Measurements from ENCODE around the gene GOLGA7B.

Gene GOLGA7B

GRCh38 chr10:97805949-97806348 lies 43.7 kb upstream of the GOLGA7B start:
- H3K27me3 ChIP-seq (ENCODE audit: low read depth, low read length) = no peaks in the 10 kb centered on the region
- no peak overlapping the region for H3K4me3 ChIP-seq (ENCODE audit: low read length)
- no peaks in the 10 kb centered on the region for H4K20me1 ChIP-seq (ENCODE audit: insufficient read depth, low read length)
- H3K9me3 ChIP-seq (ENCODE audit: insufficient read depth, low read length) = no peaks in the 10 kb centered on the region
- TF ChIP-seq CTCF (IDR thresholded peaks at IDR 0.05; ENCODE audit: low read depth, low read length) (no peak), EZH2phosphoT487 (IDR thresholded peaks at IDR 0.05; ENCODE audit: low read depth) (no peak)
- no peak overlapping the region for H3K9ac ChIP-seq (ENCODE audit: low read length)
- no peaks in the 10 kb centered on the region for H3K36me3 ChIP-seq (replicated peaks; ENCODE audit: low read depth, low read length)
- no peak overlapping the region for H2AFZ ChIP-seq (ENCODE audit: low read depth, low read length)
- H3K4me1 ChIP-seq (ENCODE audit: low read length) = no peaks in the 10 kb centered on the region
- no peak overlapping the region for H3K27ac ChIP-seq (ENCODE audit: low read length)
- H3K4me2 ChIP-seq (ENCODE audit: low read length) = no peak overlapping the region
- no peaks in the 10 kb centered on the region for H3K79me2 ChIP-seq (ENCODE audit: low read length)

- Histone ChIP-seq H3K79me2 (ENCODE audit: low read length) (no peaks in the 10 kb centered on the region), H3K4me3 (ENCODE audit: low read length) (no peak overlapping the region), H4K20me1 (ENCODE audit: insufficient read depth, low read length) (no peaks in the 10 kb centered on the region), H3K36me3 (replicated peaks; ENCODE audit: low read depth, low read length) (no peaks in the 10 kb centered on the region), H3K9ac (ENCODE audit: low read length) (no peak overlapping the region), H3K4me2 (ENCODE audit: low read length) (no peak overlapping the region), H3K9me3 (ENCODE audit: insufficient read depth, low read length) (no peaks in the 10 kb centered on the region), H3K27ac (ENCODE audit: low read length) (no peak overlapping the region), H3K27me3 (ENCODE audit: low read depth, low read length) (no peaks in the 10 kb centered on the region), H3K4me1 (ENCODE audit: low read length) (no peaks in the 10 kb centered on the region), H2AFZ (ENCODE audit: low read depth, low read length) (no peak overlapping the region)
- TF ChIP-seq EZH2phosphoT487 (IDR thresholded peaks at IDR 0.05; ENCODE audit: low read depth) (no peak), CTCF (IDR thresholded peaks at IDR 0.05; ENCODE audit: low read depth, low read length) (no peak)
These were observed 39.2 kb upstream of the GOLGA7B start for GRCh38 chr10:97810446-97810845.

- Histone ChIP-seq H3K9ac (ENCODE audit: low read length) (no peak overlapping the region), H3K79me2 (ENCODE audit: low read length) (no peaks in the 10 kb centered on the region), H3K4me1 (ENCODE audit: low read length) (no peaks in the 10 kb centered on the region), H3K4me2 (ENCODE audit: low read length) (no peak overlapping the region), H3K27me3 (ENCODE audit: low read depth, low read length) (no peaks in the 10 kb centered on the region), H3K36me3 (replicated peaks; ENCODE audit: low read depth, low read length) (no peaks in the 10 kb centered on the region), H2AFZ (ENCODE audit: low read depth, low read length) (no peak overlapping the region), H3K27ac (ENCODE audit: low read length) (no peak overlapping the region), H3K4me3 (ENCODE audit: low read length) (no peak overlapping the region), H3K9me3 (ENCODE audit: insufficient read depth, low read length) (no peaks in the 10 kb centered on the region), H4K20me1 (ENCODE audit: insufficient read depth, low read length) (no peaks in the 10 kb centered on the region)
- TF ChIP-seq CTCF (IDR thresholded peaks at IDR 0.05; ENCODE audit: low read depth, low read length) = no peak
- no peak for TF ChIP-seq EZH2phosphoT487 (IDR thresholded peaks at IDR 0.05; ENCODE audit: low read depth)
These were observed 37.7 kb upstream of the GOLGA7B start for GRCh38 chr10:97811958-97812357.

GRCh38 chr10:97812696-97813095 lies 36.9 kb upstream of the GOLGA7B start:
- Histone ChIP-seq H3K27me3 (ENCODE audit: low read depth, low read length) (no peaks in the 10 kb centered on the region), H3K79me2 (ENCODE audit: low read length) (no peaks in the 10 kb centered on the region)

More at GRCh38 chr10:97812696-97813095, 36.9 kb upstream of the GOLGA7B start:
- no peaks in the 10 kb centered on the region for H3K9me3 ChIP-seq (ENCODE audit: insufficient read depth, low read length)
- no peak overlapping the region for H3K9ac ChIP-seq (ENCODE audit: low read length)
- H2AFZ ChIP-seq (ENCODE audit: low read depth, low read length) = no peak overlapping the region
- H3K27ac ChIP-seq (ENCODE audit: low read length) = no peak overlapping the region
- no peak overlapping the region for H3K4me3 ChIP-seq (ENCODE audit: low read length)
- H4K20me1 ChIP-seq (ENCODE audit: insufficient read depth, low read length) = no peaks in the 10 kb centered on the region
- H3K36me3 ChIP-seq (replicated peaks; ENCODE audit: low read depth, low read length) = no peaks in the 10 kb centered on the region
- no peaks in the 10 kb centered on the region for H3K4me1 ChIP-seq (ENCODE audit: low read length)
- no peak overlapping the region for H3K4me2 ChIP-seq (ENCODE audit: low read length)
- TF ChIP-seq EZH2phosphoT487 (IDR thresholded peaks at IDR 0.05; ENCODE audit: low read depth) (no peak), CTCF (IDR thresholded peaks at IDR 0.05; ENCODE audit: low read depth, low read length) (no peak)
